IPS-18a (cell line): ENCODE data around the gene DNAI2.
"Not testable (repeated sequence)": the region's sequence is repeated elsewhere in the genome, so short reads cannot be mapped to it uniquely, and the experiment has no call there.

Experiments used
- H3K27ac ChIP-seq: one replicate; pipeline ENCODE4 v1.5.1; 2013; ENCODE audit warnings: low read length
- H3K27me3 ChIP-seq: one replicate; pipeline ENCODE4 v1.6.1; 2013; ENCODE audit warnings: mild to moderate bottlenecking, low read length; ENCODE audit not compliant: control insufficient read depth, insufficient read depth
- H3K36me3 ChIP-seq: one replicate; pipeline ENCODE4 v1.6.1; 2013; ENCODE audit warnings: low read depth, low read length; ENCODE audit not compliant: control insufficient read depth
- H3K4me1 ChIP-seq: one replicate; pipeline ENCODE4 v1.6.1; 2013; ENCODE audit warnings: low read depth, low read length; ENCODE audit not compliant: control insufficient read depth
- H3K4me3 ChIP-seq: one replicate; pipeline ENCODE4 v1.5.1; 2013; ENCODE audit warnings: low read length
- H3K9ac ChIP-seq: one replicate; pipeline ENCODE4 v1.6.1; 2013; ENCODE audit warnings: mild to moderate bottlenecking, low read length, moderate library complexity
- H3K9me3 ChIP-seq: one replicate; pipeline ENCODE4 v1.6.1; 2013; ENCODE audit warnings: low read depth, low read length; ENCODE audit not compliant: control insufficient read depth

Gene DNAI2

GRCh38 chr17:74267054-74267453 is 7.0 kb upstream of the DNAI2 start:
- H3K9me3 ChIP-seq, H3K9ac ChIP-seq, H3K4me3 ChIP-seq, H3K4me1 ChIP-seq, H3K36me3 ChIP-seq, H3K27ac ChIP-seq, H3K27me3 ChIP-seq: not testable (repeated sequence)

GRCh38 chr17:74267579-74267978 is 6.5 kb upstream of the DNAI2 start:
- Histone ChIP-seq H3K27ac (no peak overlapping the region), H3K9me3 (no peaks in the 10 kb centered on the region), H3K36me3 (no peaks in the 10 kb centered on the region), H3K4me3 (no peak overlapping the region), H3K9ac (no peak overlapping the region), H3K4me1 (peaks cover 5% of the 10 kb centered on the region), H3K27me3 (no peaks in the 10 kb centered on the region)

DNA sequence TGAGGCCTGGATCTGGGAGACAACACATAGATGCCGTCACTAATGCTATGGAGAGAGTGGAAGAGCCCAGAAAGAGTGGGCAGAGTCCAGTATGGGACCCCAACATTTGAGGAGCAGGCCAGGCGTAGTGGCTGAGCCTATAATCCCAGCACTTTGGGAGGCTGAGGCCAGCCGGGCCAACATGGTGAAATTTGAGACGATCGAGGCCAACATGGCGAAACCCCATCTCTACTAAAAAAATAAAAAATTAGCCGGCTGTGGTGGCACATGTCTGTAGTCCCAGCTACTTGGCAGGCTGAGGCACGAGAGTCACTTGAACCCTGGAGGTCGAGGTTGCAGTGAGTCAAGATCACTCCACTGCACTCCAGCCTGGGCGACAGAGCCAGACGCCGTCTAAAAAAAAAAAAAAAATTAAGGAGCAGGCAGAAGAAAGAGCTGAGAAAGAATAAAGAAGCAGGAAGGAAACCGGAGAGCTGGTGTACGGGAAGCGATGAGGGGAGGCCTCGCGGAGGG is 6.0 kb upstream of the DNAI2 start:
- Histone ChIP-seq H3K9me3 (no peaks in the 10 kb centered on the region), H3K4me3 (no peak overlapping the region), H3K4me1 (peaks cover 8% of the 10 kb centered on the region), H3K9ac (no peak overlapping the region), H3K36me3 (no peaks in the 10 kb centered on the region), H3K27ac (no peak overlapping the region), H3K27me3 (no peaks in the 10 kb centered on the region)

DNA sequence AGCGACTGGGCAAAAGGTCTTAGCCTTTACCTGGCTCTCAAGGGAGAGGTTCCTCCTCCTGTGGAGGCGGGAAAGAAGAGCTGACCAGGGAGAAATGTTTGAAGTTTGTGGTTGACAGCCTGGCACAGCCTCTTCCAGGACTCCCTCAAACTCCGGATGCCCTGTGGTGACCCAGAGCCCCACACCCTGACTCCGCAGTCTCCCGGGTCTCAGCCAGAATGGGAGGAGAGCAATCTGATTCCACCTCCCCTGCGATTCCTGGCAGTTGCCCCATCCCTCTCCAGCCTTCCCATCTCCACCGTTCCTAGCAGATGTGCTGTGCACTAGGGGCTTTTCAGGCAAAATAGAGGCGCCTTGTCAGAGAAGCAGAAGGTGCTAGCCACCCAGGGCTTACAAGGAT is 5.5 kb upstream of the DNAI2 start:
- Histone ChIP-seq H3K27me3 (no peaks in the 10 kb centered on the region), H3K4me3 (no peak overlapping the region), H3K4me1 (peaks cover 9% of the 10 kb centered on the region), H3K36me3 (no peaks in the 10 kb centered on the region), H3K9ac (no peak overlapping the region), H3K27ac (no peak overlapping the region), H3K9me3 (no peaks in the 10 kb centered on the region)

DNA sequence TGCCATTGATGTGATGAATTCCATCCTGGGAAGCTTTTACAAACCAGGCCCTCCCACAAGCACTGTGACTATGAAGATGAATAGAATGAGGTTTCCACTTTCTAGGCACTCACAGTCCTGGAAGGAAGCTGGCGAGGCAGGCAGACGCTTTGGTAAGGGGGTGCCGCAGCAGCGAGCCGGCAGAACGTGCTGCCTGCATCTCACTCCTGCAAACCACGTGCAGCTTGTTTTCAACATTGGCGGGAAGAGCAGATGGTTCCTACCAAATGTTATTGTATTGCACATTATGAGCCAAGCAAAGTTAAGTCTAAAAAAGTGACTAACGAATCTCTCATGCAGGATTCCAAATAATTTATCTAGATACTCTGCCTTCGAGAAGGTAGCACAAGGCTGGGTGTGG is 3.7 kb upstream of the DNAI2 start:
- H3K27me3 ChIP-seq: peaks cover 16% of the 10 kb centered on the region
- H3K27ac ChIP-seq: no peak overlapping the region
- H3K9me3 ChIP-seq: no peaks in the 10 kb centered on the region
- H3K36me3 ChIP-seq: no peaks in the 10 kb centered on the region
- H3K9ac ChIP-seq: no peak overlapping the region
- H3K4me3 ChIP-seq: no peak overlapping the region
- peaks cover 15% of the 10 kb centered on the region for H3K4me1 ChIP-seq

GRCh38 chr17:74271281-74271680 is 2.8 kb upstream of the DNAI2 start:
- H3K4me1 ChIP-seq: peaks cover 15% of the 10 kb centered on the region
- no peaks in the 10 kb centered on the region for H3K9me3 ChIP-seq
- no peak overlapping the region for H3K9ac ChIP-seq
- no peaks in the 10 kb centered on the region for H3K36me3 ChIP-seq
- no peak overlapping the region for H3K4me3 ChIP-seq
- no peak overlapping the region for H3K27ac ChIP-seq
- peaks cover 16% of the 10 kb centered on the region for H3K27me3 ChIP-seq

DNA sequence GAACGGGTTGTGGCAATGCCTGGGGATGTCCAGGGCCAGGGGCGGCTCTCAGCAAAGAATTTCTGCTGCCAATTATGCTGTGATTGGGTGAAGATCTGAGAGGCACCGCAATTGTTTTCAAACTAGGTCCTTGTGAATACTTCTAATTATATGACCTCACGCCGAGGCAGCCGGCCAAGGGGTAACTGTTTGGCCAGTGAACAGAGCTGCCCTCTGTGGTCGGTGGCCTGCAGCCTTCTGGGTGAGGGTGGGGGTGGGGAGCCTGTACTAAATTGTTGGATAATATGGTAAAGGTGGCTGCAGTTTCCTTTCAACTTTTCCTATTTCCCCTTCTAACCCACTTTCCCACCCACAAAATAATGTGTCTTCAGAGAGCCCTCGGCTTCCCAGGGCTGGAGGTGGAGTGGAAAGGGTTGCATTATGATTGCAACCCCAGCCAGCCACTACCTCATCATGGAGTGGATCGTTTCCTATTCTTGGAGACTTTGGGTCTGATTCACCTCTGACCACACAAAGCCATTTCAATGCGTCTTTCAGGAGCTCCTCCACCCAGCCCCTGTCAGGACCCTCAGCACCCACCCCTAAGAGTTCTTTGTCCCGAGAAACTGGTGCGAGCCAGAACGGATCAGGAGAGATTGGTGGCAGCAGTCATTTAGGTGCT is 2.0 kb upstream of the DNAI2 start:
- Histone ChIP-seq H3K9me3 (no peaks in the 10 kb centered on the region), H3K9ac (no peak overlapping the region), H3K36me3 (no peaks in the 10 kb centered on the region), H3K4me3 (no peak overlapping the region), H3K27ac (no peak overlapping the region), H3K27me3 (peaks cover 16% of the 10 kb centered on the region), H3K4me1 (peaks cover 15% of the 10 kb centered on the region)

DNA sequence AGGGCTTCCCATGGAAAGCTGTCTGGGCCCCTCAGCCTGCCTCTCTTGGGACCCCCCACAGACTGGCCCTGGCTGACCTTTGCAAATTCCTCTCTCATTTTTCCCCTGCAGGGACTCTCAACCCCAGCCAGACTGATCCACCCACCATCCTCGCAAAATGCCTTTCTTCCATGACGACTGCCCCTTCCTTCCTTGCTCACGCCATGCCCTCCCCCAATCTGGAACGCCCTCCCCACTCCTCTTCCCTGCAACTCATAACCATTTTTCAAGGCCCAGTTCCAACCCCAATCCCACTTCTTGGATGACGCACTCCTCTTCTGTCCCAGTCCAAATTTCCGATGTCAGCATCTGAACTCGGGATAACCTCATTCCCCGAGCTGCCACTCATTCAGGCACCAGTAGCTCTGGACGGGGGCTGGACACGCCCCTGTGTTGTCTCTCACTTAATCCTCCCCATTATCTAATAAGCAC is 1.3 kb upstream of the DNAI2 start:
- Histone ChIP-seq H3K9me3 (no peaks in the 10 kb centered on the region), H3K27ac (no peak overlapping the region), H3K4me3 (no peak overlapping the region), H3K4me1 (peaks cover 15% of the 10 kb centered on the region), H3K9ac (no peak overlapping the region), H3K36me3 (no peaks in the 10 kb centered on the region), H3K27me3 (peaks cover 16% of the 10 kb centered on the region)

- Histone ChIP-seq H3K27me3 (peaks cover 16% of the 10 kb centered on the region), H3K4me3 (no peak overlapping the region), H3K27ac (no peak overlapping the region), H3K9ac (no peak overlapping the region), H3K36me3 (no peaks in the 10 kb centered on the region), H3K4me1 (peaks cover 15% of the 10 kb centered on the region), H3K9me3 (no peaks in the 10 kb centered on the region)
Measured at GRCh38 chr17:74274709-74275340, 791 bp downstream of the DNAI2 start.

GRCh38 chr17:74276051-74276476 is 2.0 kb downstream of the DNAI2 start:
- peaks cover 16% of the 10 kb centered on the region for H3K27me3 ChIP-seq
- no peak overlapping the region for H3K9ac ChIP-seq
- no peak overlapping the region for H3K27ac ChIP-seq
- H3K4me1 ChIP-seq: peaks cover 15% of the 10 kb centered on the region
- H3K36me3 ChIP-seq: no peaks in the 10 kb centered on the region
- no peak overlapping the region for H3K4me3 ChIP-seq
- H3K9me3 ChIP-seq: no peaks in the 10 kb centered on the region

DNA sequence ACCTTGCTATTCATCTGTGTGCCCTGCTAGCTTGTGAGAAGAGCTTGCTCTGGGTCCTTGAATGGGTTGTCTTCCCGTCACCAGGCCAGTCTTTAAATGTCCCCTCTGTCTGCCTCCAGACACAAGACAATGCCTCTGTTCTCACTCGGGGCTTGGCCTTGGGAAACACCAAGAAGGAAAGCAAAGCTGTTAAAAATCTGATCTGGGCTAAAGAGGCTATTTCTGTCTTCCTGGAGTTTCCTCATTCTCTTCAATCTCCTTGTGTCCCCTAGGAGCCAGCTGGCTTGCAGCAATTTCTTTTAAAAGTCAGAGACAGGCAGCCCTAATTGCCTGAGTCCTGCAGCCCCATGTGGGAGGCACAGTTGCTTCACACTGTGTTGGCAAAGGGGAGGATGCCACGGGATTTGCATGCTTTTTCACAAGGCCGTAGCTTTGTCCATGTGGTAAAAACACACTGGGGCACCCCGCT is 2.5 kb downstream of the DNAI2 start:
- H3K27ac ChIP-seq: no peak overlapping the region
- no peak overlapping the region for H3K4me3 ChIP-seq
- H3K9ac ChIP-seq: no peak overlapping the region
- peaks cover 15% of the 10 kb centered on the region for H3K4me1 ChIP-seq
- no peaks in the 10 kb centered on the region for H3K9me3 ChIP-seq
- no peaks in the 10 kb centered on the region for H3K36me3 ChIP-seq
- H3K27me3 ChIP-seq: peaks cover 16% of the 10 kb centered on the region

DNA sequence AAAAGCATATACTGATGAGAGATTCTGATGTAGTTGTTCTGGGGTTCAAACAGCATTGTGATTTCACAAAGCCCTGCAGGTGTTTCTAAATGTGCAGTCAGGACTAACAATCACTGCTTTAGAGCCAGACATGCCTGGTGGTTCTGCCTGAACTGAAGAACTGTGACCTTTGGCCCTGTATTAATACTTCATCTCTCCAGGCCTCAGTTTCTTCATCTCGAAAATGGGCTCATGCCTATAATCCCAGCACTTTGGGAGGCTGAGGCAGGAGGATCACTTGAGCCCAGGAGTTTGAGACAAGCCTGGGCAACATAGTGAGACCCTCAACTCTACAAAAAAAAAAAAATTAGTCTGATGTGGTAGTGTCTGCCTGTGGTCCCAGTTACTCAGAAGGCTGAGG is 3.9 kb downstream of the DNAI2 start:
- H3K9ac ChIP-seq: no peak overlapping the region
- H3K36me3 ChIP-seq: no peaks in the 10 kb centered on the region
- H3K27ac ChIP-seq: no peak overlapping the region
- no peaks in the 10 kb centered on the region for H3K9me3 ChIP-seq
- H3K4me3 ChIP-seq: no peak overlapping the region
- H3K4me1 ChIP-seq: peaks cover 8% of the 10 kb centered on the region
- H3K27me3 ChIP-seq: peaks cover 16% of the 10 kb centered on the region
